A673 (cell line): ENCODE data around the gene GNAT1.

Experiments used
- CTCF ChIP-seq: fragments of 300-800, 200-600 bp; sonication (generic); conservative IDR thresholded peaks from 2 replicates; pipeline ENCODE4 v1.5.1; 2017; ENCODE audit warnings: low read depth, mild to moderate bottlenecking, antibody characterized with exemption, low read length, moderate library complexity, mixed read lengths
- EZH2 ChIP-seq: fragments of 200-600 bp; sonication (generic); IDR thresholded peaks from 2 replicates; pipeline ENCODE4 v1.6.1; 2017; ENCODE audit warnings: borderline replicate concordance, low read depth, mild to moderate bottlenecking, mixed read lengths, antibody characterized with exemption, low read length; ENCODE audit not compliant: poor library complexity, severe bottlenecking

GRCh38 chr3:50218448-50218847, 27.0 kb downstream of the GNAT1 start:
- TF ChIP-seq CTCF = no peak
- no peak for TF ChIP-seq EZH2
